Measurements from ENCODE around the gene SRD5A3.
A peak's percentile ranks its signal among the peaks of the same experiment; 100 is the strongest.

Gene SRD5A3

GRCh38 chr4:55386073-55386472, 40.0 kb downstream of the SRD5A3 start:
- no peak overlapping the region for H3K4me2 ChIP-seq (ENCODE audit: insufficient read depth, low read length)
- H3K79me2 ChIP-seq (ENCODE audit: insufficient read depth, low read length): no peaks in the 10 kb centered on the region
- TF ChIP-seq EZH2 (IDR thresholded peaks at IDR 0.05; ENCODE audit: borderline replicate concordance, low read depth, low read length, severe bottlenecking) (no peak), CTCF (IDR thresholded peaks at IDR 0.05; ENCODE audit: borderline replicate concordance, extremely low read depth, low read length, poor library complexity, severe bottlenecking) (no peak)
- H3K4me3 ChIP-seq (ENCODE audit: low read depth in 1 of 2, low read length in 2 of 2): no peak overlapping the region
- H3K36me3 ChIP-seq (ENCODE audit: insufficient read depth, low read length): no peaks in the 10 kb centered on the region
- no peaks in the 10 kb centered on the region for H3K27me3 ChIP-seq (ENCODE audit: insufficient read depth, low read length, poor library complexity)
- no peak overlapping the region for H3K9ac ChIP-seq (ENCODE audit: low read depth, low read length)
- H4K20me1 ChIP-seq (ENCODE audit: insufficient read depth, low read length): no peaks in the 10 kb centered on the region
- ATAC-seq (ENCODE audit: insufficient read depth, low read depth) (peak; percentile 95), DNase-seq (no peak)
- H2AFZ ChIP-seq (ENCODE audit: low read depth, low read length): no peak overlapping the region
- H3K4me1 ChIP-seq (ENCODE audit: insufficient read depth, low read length): no peaks in the 10 kb centered on the region
- no peaks in the 10 kb centered on the region for H3K9me3 ChIP-seq (ENCODE audit: insufficient read depth, low read length, severe bottlenecking)
- no peak overlapping the region for H3K27ac ChIP-seq (ENCODE audit: low read length)

- TF ChIP-seq CTCF (IDR thresholded peaks at IDR 0.05; ENCODE audit: borderline replicate concordance, extremely low read depth, low read length, poor library complexity, severe bottlenecking) (no peak), EZH2 (IDR thresholded peaks at IDR 0.05; ENCODE audit: borderline replicate concordance, low read depth, low read length, severe bottlenecking) (no peak)
- no peaks in the 10 kb centered on the region for H3K36me3 ChIP-seq (ENCODE audit: insufficient read depth, low read length)
- no peak overlapping the region for H2AFZ ChIP-seq (ENCODE audit: low read depth, low read length)
- no peaks in the 10 kb centered on the region for H4K20me1 ChIP-seq (ENCODE audit: insufficient read depth, low read length)
- no peak for ATAC-seq (ENCODE audit: insufficient read depth, low read depth)
- H3K79me2 ChIP-seq (ENCODE audit: insufficient read depth, low read length): no peaks in the 10 kb centered on the region
- H3K9ac ChIP-seq (ENCODE audit: low read depth, low read length): no peak overlapping the region
- H3K9me3 ChIP-seq (ENCODE audit: insufficient read depth, low read length, severe bottlenecking): no peaks in the 10 kb centered on the region
- H3K4me1 ChIP-seq (ENCODE audit: insufficient read depth, low read length): no peaks in the 10 kb centered on the region
- no peak overlapping the region for H3K4me3 ChIP-seq (ENCODE audit: low read depth in 1 of 2, low read length in 2 of 2)
- H3K4me2 ChIP-seq (ENCODE audit: insufficient read depth, low read length): no peak overlapping the region
- H3K27me3 ChIP-seq (ENCODE audit: insufficient read depth, low read length, poor library complexity): no peaks in the 10 kb centered on the region
- DNase-seq: no peak
- no peak overlapping the region for H3K27ac ChIP-seq (ENCODE audit: low read length)
Observed at GRCh38 chr4:55386840-55387239, 40.8 kb downstream of the SRD5A3 start.

GRCh38 chr4:55393461-55394320, 47.6 kb downstream of the SRD5A3 start:
- no peak for TF ChIP-seq CTCF (IDR thresholded peaks at IDR 0.05; ENCODE audit: borderline replicate concordance, extremely low read depth, low read length, poor library complexity, severe bottlenecking)
- no peak for TF ChIP-seq EZH2 (IDR thresholded peaks at IDR 0.05; ENCODE audit: borderline replicate concordance, low read depth, low read length, severe bottlenecking)
- H3K36me3 ChIP-seq (ENCODE audit: insufficient read depth, low read length): peaks cover 15% of the 10 kb centered on the region
- no peak overlapping the region for H3K27ac ChIP-seq (ENCODE audit: low read length)
- H2AFZ ChIP-seq (ENCODE audit: low read depth, low read length): 0 out of 2 replicates have a peak overlapping the region, but pooled peaks have one; percentile 15
- no peak overlapping the region for H3K9ac ChIP-seq (ENCODE audit: low read depth, low read length)
- H3K9me3 ChIP-seq (ENCODE audit: insufficient read depth, low read length, severe bottlenecking): no peaks in the 10 kb centered on the region
- peaks cover 22% of the 10 kb centered on the region for H4K20me1 ChIP-seq (ENCODE audit: insufficient read depth, low read length)
- H3K4me2 ChIP-seq (ENCODE audit: insufficient read depth, low read length): no peak overlapping the region
- H3K4me3 ChIP-seq (ENCODE audit: low read depth in 1 of 2, low read length in 2 of 2): no peak overlapping the region
- no peaks in the 10 kb centered on the region for H3K27me3 ChIP-seq (ENCODE audit: insufficient read depth, low read length, poor library complexity)
- ATAC-seq (ENCODE audit: insufficient read depth, low read depth) (no peak), DNase-seq (no peak)
- peaks cover 33% of the 10 kb centered on the region for H3K79me2 ChIP-seq (ENCODE audit: insufficient read depth, low read length)
- peaks cover 27% of the 10 kb centered on the region for H3K4me1 ChIP-seq (ENCODE audit: insufficient read depth, low read length)

Measured in DND-41 (cell line).